OCI-LY3 (cell line): ENCODE measurements around the gene ASTN2.

Experiments
- H2AFZ ChIP-seq: fragments of 200-600, 300-600 bp; shearing (Covaris generic); 2 replicates; pipeline ENCODE4 v1.6.0; 2014; ENCODE audit warnings: antibody characterized with exemption, low read depth, low read length
- H3K27ac ChIP-seq: fragments of 200-600, 300-600 bp; sonication (generic); 2 replicates; pipeline ENCODE4 v1.5.1; 2014; ENCODE audit warnings: mild to moderate bottlenecking, low read length, moderate library complexity, mixed read lengths
- H3K27me3 ChIP-seq: fragments of 200-600, 300-600 bp; sonication (generic); 2 replicates; pipeline ENCODE4 v1.6.1; 2014; ENCODE audit warnings: low read depth, low read length, mixed read lengths
- H3K36me3 ChIP-seq: fragments of 200-600, 300-600 bp; sonication (generic); replicated peaks from 2 replicates; pipeline ENCODE3; 2014; ENCODE audit warnings: low read depth, low read length, mixed read lengths
- H3K4me1 ChIP-seq: fragments of 300-600, 200-600 bp; sonication (generic); 2 replicates; pipeline ENCODE4 v1.6.1; 2014; ENCODE audit warnings: low read length, mixed read lengths
- H3K4me2 ChIP-seq: fragments of 200-600, 300-600 bp; sonication (generic); 2 replicates; pipeline ENCODE4 v1.6.1; 2014; ENCODE audit warnings: low read length, mixed read lengths
- H3K4me3 ChIP-seq: fragments of 300-600, 200-600 bp; sonication (generic); 2 replicates; pipeline ENCODE4 v1.5.1; 2014; ENCODE audit warnings: antibody characterized with exemption, mild to moderate bottlenecking, low read length, moderate library complexity
- H3K79me2 ChIP-seq: fragments of 300-600, 200-600 bp; shearing (Covaris generic); 2 replicates; pipeline ENCODE4 v1.6.1; 2014; ENCODE audit warnings: mild to moderate bottlenecking, low read length, mixed read lengths
- H3K9ac ChIP-seq: fragments of 300-600, 200-600 bp; shearing (Covaris generic); 2 replicates; pipeline ENCODE4 v1.6.0; 2014; ENCODE audit warnings: mild to moderate bottlenecking, low read length, moderate library complexity
- H3K9me3 ChIP-seq: fragments of 200-600, 300-600 bp; shearing (Covaris generic); 2 replicates; pipeline ENCODE4 v1.6.1; 2014; ENCODE audit warnings: low read length, mixed read lengths; ENCODE audit not compliant: insufficient read depth
- H4K20me1 ChIP-seq: fragments of 200-600, 300-600 bp; sonication (generic); 2 replicates; pipeline ENCODE4 v1.6.1; 2016; ENCODE audit warnings: low read length, mixed read lengths; ENCODE audit not compliant: insufficient read depth
- EZH2phosphoT487 ChIP-seq: fragments of 200-600 bp; shearing (Covaris generic); IDR thresholded peaks from 2 replicates; pipeline ENCODE4 v1.6.1; 2018; ENCODE audit warnings: antibody characterized with exemption, mixed run types, low read depth
- TF ChIP-seq, protein P1 (sequence below): fragments of 200-600, 300-600 bp; sonication (generic); IDR thresholded peaks from 2 replicates; pipeline ENCODE4 v1.5.1; 2014; ENCODE audit warnings: antibody characterized with exemption, low read length, low read depth

The ASTN2 gene

DNA sequence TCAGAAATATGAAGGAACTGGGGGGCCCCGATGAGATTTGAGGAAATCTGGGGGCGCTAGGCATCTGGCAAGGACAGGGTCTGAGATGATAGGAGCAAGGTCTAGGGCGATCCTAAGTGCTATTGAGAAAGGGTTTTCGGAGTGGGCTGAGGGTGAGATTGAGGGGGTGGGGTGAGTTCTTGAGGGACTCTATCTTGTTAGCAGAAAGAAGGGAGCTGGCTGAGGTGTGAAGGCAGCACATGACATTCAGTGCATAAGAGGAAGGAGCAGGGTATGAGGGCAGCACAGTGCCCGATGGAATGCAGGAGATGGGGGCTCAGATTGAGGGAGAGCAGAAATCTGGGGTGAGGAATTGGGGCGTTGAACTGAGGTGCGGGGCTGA, 727.1 kb downstream of the ASTN2 start:
- H3K27me3 ChIP-seq = no peaks in the 10 kb centered on the region
- H2AFZ ChIP-seq = no peak overlapping the region
- H3K9ac ChIP-seq = peak overlapping the region; percentile 78
- peaks cover 52% of the 10 kb centered on the region for H3K79me2 ChIP-seq
- peak overlapping the region; percentile 82 for H3K4me3 ChIP-seq
- 0 out of 2 replicates have a peak, but pooled peaks cover 6% of the 10 kb centered on the region for H3K9me3 ChIP-seq
- peaks cover 31% of the 10 kb centered on the region for H3K4me1 ChIP-seq
- no peak overlapping the region for H3K27ac ChIP-seq
- H3K36me3 ChIP-seq = peaks cover 15% of the 10 kb centered on the region
- H4K20me1 ChIP-seq = peaks cover 46% of the 10 kb centered on the region
- no peak for TF ChIP-seq EZH2phosphoT487
- TF ChIP-seq, protein P1, sequence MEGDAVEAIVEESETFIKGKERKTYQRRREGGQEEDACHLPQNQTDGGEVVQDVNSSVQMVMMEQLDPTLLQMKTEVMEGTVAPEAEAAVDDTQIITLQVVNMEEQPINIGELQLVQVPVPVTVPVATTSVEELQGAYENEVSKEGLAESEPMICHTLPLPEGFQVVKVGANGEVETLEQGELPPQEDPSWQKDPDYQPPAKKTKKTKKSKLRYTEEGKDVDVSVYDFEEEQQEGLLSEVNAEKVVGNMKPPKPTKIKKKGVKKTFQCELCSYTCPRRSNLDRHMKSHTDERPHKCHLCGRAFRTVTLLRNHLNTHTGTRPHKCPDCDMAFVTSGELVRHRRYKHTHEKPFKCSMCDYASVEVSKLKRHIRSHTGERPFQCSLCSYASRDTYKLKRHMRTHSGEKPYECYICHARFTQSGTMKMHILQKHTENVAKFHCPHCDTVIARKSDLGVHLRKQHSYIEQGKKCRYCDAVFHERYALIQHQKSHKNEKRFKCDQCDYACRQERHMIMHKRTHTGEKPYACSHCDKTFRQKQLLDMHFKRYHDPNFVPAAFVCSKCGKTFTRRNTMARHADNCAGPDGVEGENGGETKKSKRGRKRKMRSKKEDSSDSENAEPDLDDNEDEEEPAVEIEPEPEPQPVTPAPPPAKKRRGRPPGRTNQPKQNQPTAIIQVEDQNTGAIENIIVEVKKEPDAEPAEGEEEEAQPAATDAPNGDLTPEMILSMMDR = no peak
- H3K4me2 ChIP-seq = peak overlapping the region; percentile 98

DNA sequence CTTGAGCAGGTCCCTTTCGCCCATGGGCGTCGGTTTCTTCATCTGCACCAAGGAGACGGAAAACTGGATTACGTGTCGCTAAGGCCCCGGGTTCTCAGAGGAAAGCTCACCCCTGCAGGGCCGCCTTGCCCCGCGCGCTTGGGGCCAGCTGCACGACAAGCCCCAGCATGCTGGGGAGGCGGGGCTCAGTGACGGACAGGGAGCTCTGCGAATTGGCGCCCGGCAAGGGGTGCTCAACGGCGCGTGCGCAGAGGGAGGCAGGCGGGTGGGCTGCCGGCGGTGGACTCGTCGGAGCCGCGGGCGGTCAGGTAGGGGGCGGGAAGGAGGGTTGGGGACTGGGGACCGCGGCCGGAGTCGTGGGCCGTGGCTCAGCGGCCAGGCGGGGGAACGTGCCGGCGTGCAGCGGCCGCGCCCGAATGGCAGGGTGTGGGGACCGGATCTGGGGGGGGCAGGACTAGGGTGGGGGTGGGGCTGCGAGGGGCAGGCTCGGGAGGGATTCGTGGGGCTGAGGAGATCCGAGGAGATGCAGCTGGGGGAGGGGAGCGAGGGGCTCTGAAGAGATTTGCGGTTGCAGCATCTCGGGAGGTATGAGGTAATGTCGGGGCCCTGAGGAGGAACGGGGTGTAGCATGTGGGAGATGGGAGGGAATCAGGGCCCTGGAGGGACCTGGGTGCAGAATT, 727.6 kb downstream of the ASTN2 start, which contains the start of gene TRIM32:
Gene TRIM32, plus strand, starts transcription at position 232 of the 680 bp plus-strand sequence. CDS start 10,438 bp downstream, outside the sequence.
- Histone ChIP-seq H3K9ac (peak within 1 kb of the TSS; percentile 78), H3K27me3 (no peaks in the 10 kb centered on the region), H3K4me2 (peak within 1 kb of the TSS; percentile 98), H3K9me3 (0 out of 2 replicates have a peak, but pooled peaks cover 6% of the 10 kb centered on the region), H3K79me2 (peaks cover 48% of the 10 kb centered on the region), H3K36me3 (peaks cover 15% of the 10 kb centered on the region), H4K20me1 (peaks cover 40% of the 10 kb centered on the region), H3K4me1 (peaks cover 27% of the 10 kb centered on the region), H3K4me3 (peak within 1 kb of the TSS; percentile 82), H2AFZ (peak within 1 kb of the TSS; percentile 59), H3K27ac (no peak within 1 kb of the TSS; the same call in 1 of the 2 replicates)
- no peak for TF ChIP-seq EZH2phosphoT487
- TF ChIP-seq, protein P1 = no peak

DNA sequence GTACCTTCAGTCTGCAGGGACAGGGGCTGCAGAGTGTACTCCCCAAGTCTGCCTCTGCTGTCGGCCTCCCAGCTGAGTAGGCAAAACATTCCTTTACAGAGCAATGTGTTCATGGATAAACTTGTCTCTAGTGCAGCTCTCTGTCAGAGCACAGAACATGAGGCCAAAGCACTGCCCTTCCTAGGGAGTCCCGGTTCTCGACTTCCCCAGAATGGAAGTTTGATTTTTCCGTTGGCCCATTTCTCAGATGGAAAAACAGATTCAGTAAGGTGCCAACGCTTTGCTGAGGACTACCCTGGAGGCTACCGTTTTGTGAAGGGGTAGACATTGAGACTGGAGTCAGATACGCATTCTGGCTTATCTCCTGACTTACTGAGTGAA, 728.2 kb downstream of the ASTN2 start:
- H3K4me1 ChIP-seq = peaks cover 22% of the 10 kb centered on the region
- H3K36me3 ChIP-seq = peaks cover 12% of the 10 kb centered on the region
- H3K9me3 ChIP-seq = 0 out of 2 replicates have a peak, but pooled peaks cover 6% of the 10 kb centered on the region
- H3K9ac ChIP-seq = peak overlapping the region; percentile 78
- peak overlapping the region; percentile 59 for H2AFZ ChIP-seq
- peak overlapping the region; percentile 90 for H3K4me2 ChIP-seq
- no peak overlapping the region for H3K27ac ChIP-seq
- TF ChIP-seq, protein P1 = no peak
- no peak for TF ChIP-seq EZH2phosphoT487
- no peaks in the 10 kb centered on the region for H3K27me3 ChIP-seq
- H3K79me2 ChIP-seq = peaks cover 43% of the 10 kb centered on the region
- H4K20me1 ChIP-seq = peaks cover 36% of the 10 kb centered on the region
- H3K4me3 ChIP-seq = peak overlapping the region; percentile 82

DNA sequence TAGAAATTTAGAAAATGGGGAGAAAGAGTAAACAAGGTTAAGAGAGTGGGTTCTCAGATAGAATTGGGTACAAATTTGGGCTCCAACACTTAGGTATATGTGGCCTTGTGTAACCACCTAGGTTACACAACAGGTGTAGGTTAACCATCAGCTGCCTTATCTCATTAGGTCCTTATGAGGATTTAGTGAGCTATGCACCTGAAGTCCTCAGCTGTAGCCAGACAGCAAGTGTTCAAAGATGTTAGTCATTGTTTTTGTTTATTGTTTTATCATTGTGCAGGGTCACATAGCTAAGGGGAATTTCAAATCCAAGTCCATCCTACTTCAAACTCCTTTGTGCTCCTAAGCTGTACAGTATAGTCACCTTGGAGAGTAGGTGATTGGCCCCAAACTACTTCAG, 728.7 kb downstream of the ASTN2 start:
- H3K79me2 ChIP-seq = peaks cover 37% of the 10 kb centered on the region
- H3K4me3 ChIP-seq = peak overlapping the region; percentile 82
- peaks cover 17% of the 10 kb centered on the region for H3K4me1 ChIP-seq
- H3K9me3 ChIP-seq = 0 out of 2 replicates have a peak, but pooled peaks cover 6% of the 10 kb centered on the region
- H3K27ac ChIP-seq = no peak overlapping the region
- H2AFZ ChIP-seq = 0 out of 2 replicates have a peak overlapping the region, but pooled peaks have one; percentile 59
- H4K20me1 ChIP-seq = peaks cover 30% of the 10 kb centered on the region
- H3K27me3 ChIP-seq = no peaks in the 10 kb centered on the region
- TF ChIP-seq, protein P1 = no peak
- TF ChIP-seq EZH2phosphoT487 = no peak
- peaks cover 12% of the 10 kb centered on the region for H3K36me3 ChIP-seq
- H3K9ac ChIP-seq = peak overlapping the region; percentile 78
- H3K4me2 ChIP-seq = peak overlapping the region; percentile 90
